DND-41 (cell line): Measurements from ENCODE around the gene PPME1.
A peak's percentile ranks its signal among the peaks of the same experiment; 100 is the strongest.

Experiments used
- ATAC-seq: fragments of 200-7000 bp; cut with Tn5 transposase; 3 replicates; pipeline ENCODE4 v1.9.1; 2021; ENCODE audit warnings: low read depth; ENCODE audit not compliant: insufficient read depth
- DNase-seq: peaks from one replicate; pipeline ENCODE4 v3.0.0-alpha.2; 2020
- H2AFZ ChIP-seq: 2 replicates; pipeline ENCODE4 v1.6.0; 2012; ENCODE audit warnings: low read depth, low read length
- H3K27ac ChIP-seq: 2 replicates; pipeline ENCODE4 v1.5.1; 2012; ENCODE audit warnings: low read length, inconsistent platforms
- H3K27me3 ChIP-seq: fragments of 200-600 bp; sonication (generic); 2 replicates; pipeline ENCODE4 v1.6.0; 2012; ENCODE audit warnings: low read length, mild to moderate bottlenecking, inconsistent platforms; ENCODE audit not compliant: insufficient read depth, poor library complexity
- H3K36me3 ChIP-seq: 2 replicates; pipeline ENCODE4 v1.5.1; 2012; ENCODE audit warnings: low read length, inconsistent platforms; ENCODE audit not compliant: insufficient read depth
- H3K4me1 ChIP-seq: 2 replicates; pipeline ENCODE4 v1.5.1; 2012; ENCODE audit warnings: mild to moderate bottlenecking, low read length; ENCODE audit not compliant: insufficient read depth
- H3K4me2 ChIP-seq: 2 replicates; pipeline ENCODE4 v1.6.0; 2012; ENCODE audit warnings: mild to moderate bottlenecking, moderate library complexity, low read length, inconsistent platforms; ENCODE audit not compliant: insufficient read depth
- H3K4me3 ChIP-seq, 2 experiments: fragments of 200-600 bp in 1 of 2; shearing (Covaris generic) in 1 of 2; 2 replicates each; pipeline ENCODE4 v1.5.1; 2012 to 2016; ENCODE audit warnings: inconsistent platforms in 2 of 2, low read length in 2 of 2, mild to moderate bottlenecking in 2 of 2, low read depth in 1 of 2, moderate library complexity in 1 of 2
- H3K79me2 ChIP-seq: 2 replicates; pipeline ENCODE4 v1.6.0; 2012; ENCODE audit warnings: low read length, inconsistent platforms; ENCODE audit not compliant: insufficient read depth
- H3K9ac ChIP-seq: 2 replicates; pipeline ENCODE4 v1.6.0; 2012; ENCODE audit warnings: low read depth, mild to moderate bottlenecking, inconsistent platforms, low read length, moderate library complexity
- H3K9me3 ChIP-seq: 2 replicates; pipeline ENCODE4 v1.5.1; 2012; ENCODE audit warnings: low read length, moderate library complexity, mild to moderate bottlenecking, inconsistent platforms; ENCODE audit not compliant: insufficient read depth, severe bottlenecking
- H4K20me1 ChIP-seq: 2 replicates; pipeline ENCODE4 v1.6.0; 2012; ENCODE audit warnings: low read length; ENCODE audit not compliant: insufficient read depth
- CTCF ChIP-seq: IDR thresholded peaks from 2 replicates; pipeline ENCODE4 v1.5.1; 2012; ENCODE audit warnings: borderline replicate concordance, low read length, moderate library complexity, mild to moderate bottlenecking; ENCODE audit not compliant: poor library complexity, severe bottlenecking; ENCODE audit errors: extremely low read depth
- EZH2 ChIP-seq: IDR thresholded peaks from 3 replicates; pipeline ENCODE4 v1.6.1; 2012; ENCODE audit warnings: borderline replicate concordance, low read depth, mild to moderate bottlenecking, moderate library complexity, low read length, inconsistent platforms; ENCODE audit not compliant: severe bottlenecking

The PPME1 gene

GRCh38 chr11:74279256-74279655, 108.2 kb downstream of the PPME1 start:
- Histone ChIP-seq H3K79me2 (no peaks in the 10 kb centered on the region), H4K20me1 (no peaks in the 10 kb centered on the region), H3K9me3 (no peaks in the 10 kb centered on the region), H3K9ac (no peak overlapping the region), H3K4me1 (no peaks in the 10 kb centered on the region), H3K36me3 (no peaks in the 10 kb centered on the region), H3K4me2 (no peak overlapping the region), H2AFZ (no peak overlapping the region), H3K4me3 (no peak overlapping the region), H3K27me3 (no peaks in the 10 kb centered on the region), H3K27ac (no peak overlapping the region)
- no peak for TF ChIP-seq EZH2
- no peak for TF ChIP-seq CTCF
- ATAC-seq: no peak
- no peak for DNase-seq

- no peak for ATAC-seq
- H3K4me3 ChIP-seq: no peak overlapping the region
- H3K4me1 ChIP-seq: no peaks in the 10 kb centered on the region
- no peak overlapping the region for H3K27ac ChIP-seq
- no peaks in the 10 kb centered on the region for H4K20me1 ChIP-seq
- H3K27me3 ChIP-seq: no peaks in the 10 kb centered on the region
- H3K9ac ChIP-seq: no peak overlapping the region
- no peaks in the 10 kb centered on the region for H3K79me2 ChIP-seq
- no peaks in the 10 kb centered on the region for H3K36me3 ChIP-seq
- no peaks in the 10 kb centered on the region for H3K9me3 ChIP-seq
- no peak overlapping the region for H2AFZ ChIP-seq
- H3K4me2 ChIP-seq: no peak overlapping the region
- DNase-seq: no peak
- TF ChIP-seq EZH2 (no peak), CTCF (no peak)
These were observed 109.4 kb downstream of the PPME1 start for GRCh38 chr11:74280494-74280893.

- Histone ChIP-seq H2AFZ (no peak overlapping the region), H3K9me3 (no peaks in the 10 kb centered on the region), H3K27ac (no peak overlapping the region), H3K4me3 (no peak overlapping the region), H3K4me2 (no peak overlapping the region), H4K20me1 (no peaks in the 10 kb centered on the region), H3K9ac (no peak overlapping the region), H3K27me3 (no peaks in the 10 kb centered on the region), H3K79me2 (no peaks in the 10 kb centered on the region), H3K4me1 (no peaks in the 10 kb centered on the region), H3K36me3 (no peaks in the 10 kb centered on the region)
- DNase-seq: no peak
- no peak for ATAC-seq
- no peak for TF ChIP-seq CTCF
- TF ChIP-seq EZH2: no peak
These were observed 111.3 kb downstream of the PPME1 start for GRCh38 chr11:74282421-74282820.

GRCh38 chr11:74282914-74283371, 111.9 kb downstream of the PPME1 start:
- Histone ChIP-seq H3K36me3 (no peaks in the 10 kb centered on the region), H3K9ac (no peak overlapping the region), H3K4me2 (no peak overlapping the region), H3K4me3 (no peak overlapping the region), H3K4me1 (no peaks in the 10 kb centered on the region), H3K79me2 (no peaks in the 10 kb centered on the region), H3K27ac (no peak overlapping the region), H2AFZ (no peak overlapping the region), H4K20me1 (no peaks in the 10 kb centered on the region), H3K27me3 (no peaks in the 10 kb centered on the region), H3K9me3 (no peaks in the 10 kb centered on the region)
- peak; percentile 23 for DNase-seq
- TF ChIP-seq CTCF (no peak), EZH2 (no peak)
- ATAC-seq: peak; percentile 71
